Stimulated activated CD4-positive, alpha-beta T cell treated with anti-CD3 and anti-CD28 coated beads, Interleukin-15, amount 100 ng/mL, for 24 hours (primary cell): ENCODE measurements around the gene RASGEF1C.
"Not testable (repeated sequence)": the region's sequence is repeated elsewhere in the genome, so short reads cannot be mapped to it uniquely, and the experiment has no call there.

ENCODE experiments used
- DNase-seq: peaks from one replicate; pipeline ENCODE4 v3.0.0-alpha.2; 2020

Gene RASGEF1C

GRCh38 chr5:180098991-180099732 lies 109.8 kb downstream of the RASGEF1C start:
- no peak for DNase-seq

DNA sequence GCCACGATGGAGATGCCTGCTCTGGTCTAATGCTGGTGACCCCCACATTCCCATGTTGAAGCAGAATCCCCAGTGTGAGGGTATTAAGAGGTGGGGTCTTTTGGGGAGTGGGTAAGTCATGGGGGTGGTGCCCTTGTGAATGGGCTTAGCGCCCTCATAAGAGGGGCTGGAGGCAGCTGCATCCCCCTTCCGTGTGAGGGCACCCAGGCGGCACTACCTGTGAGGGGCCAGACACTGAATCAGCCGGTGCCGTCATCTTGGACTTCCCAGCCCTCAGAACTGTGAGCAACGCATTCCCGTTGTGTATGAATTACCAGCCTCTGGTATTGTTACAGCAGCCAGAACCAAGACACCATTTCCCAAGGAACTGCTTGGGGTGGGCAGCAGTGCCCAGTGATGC lies 110.5 kb downstream of the RASGEF1C start:
- DNase-seq = no peak

GRCh38 chr5:180097926-180098325 lies 111.1 kb downstream of the RASGEF1C start:
- DNase-seq = no peak

DNA sequence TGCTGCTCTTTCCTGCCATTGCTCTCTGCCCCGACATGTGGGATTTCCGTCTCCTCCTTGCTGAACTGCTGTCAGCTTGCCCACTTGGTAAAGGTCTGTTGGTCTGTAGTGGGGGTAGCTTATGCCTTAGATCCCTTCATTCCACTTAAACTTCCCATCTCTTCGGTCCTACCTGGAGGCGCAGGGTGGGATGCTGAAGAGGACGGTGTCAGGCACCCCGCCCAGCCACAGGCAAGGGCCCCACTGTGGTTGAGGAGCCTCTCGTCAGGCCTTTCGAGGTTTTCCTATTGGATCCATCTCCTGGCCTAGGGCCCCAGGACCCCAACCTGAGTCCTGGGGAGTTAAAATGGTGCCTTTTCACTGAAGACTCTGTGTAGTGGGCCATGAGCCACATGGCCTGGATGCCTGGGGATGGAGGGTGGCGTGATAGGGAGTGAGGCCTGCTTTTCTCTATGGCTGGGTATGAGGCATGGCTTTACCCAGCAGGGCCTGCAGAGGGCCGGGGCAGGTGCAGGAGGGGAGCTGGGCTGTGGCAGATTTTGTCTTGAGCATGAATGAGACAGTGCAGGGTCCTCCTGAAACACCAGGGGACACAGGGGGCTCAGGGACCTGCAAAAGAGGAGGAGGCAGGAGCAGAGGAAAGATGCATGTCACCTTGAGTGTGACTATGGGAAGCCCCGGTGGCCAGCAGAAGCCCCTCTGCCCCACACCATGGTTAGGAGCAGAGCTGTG lies 111.7 kb downstream of the RASGEF1C start:
- DNase-seq = no peak

- no peak for DNase-seq
Observed at GRCh38 chr5:180096616-180097015, 112.4 kb downstream of the RASGEF1C start.

DNA sequence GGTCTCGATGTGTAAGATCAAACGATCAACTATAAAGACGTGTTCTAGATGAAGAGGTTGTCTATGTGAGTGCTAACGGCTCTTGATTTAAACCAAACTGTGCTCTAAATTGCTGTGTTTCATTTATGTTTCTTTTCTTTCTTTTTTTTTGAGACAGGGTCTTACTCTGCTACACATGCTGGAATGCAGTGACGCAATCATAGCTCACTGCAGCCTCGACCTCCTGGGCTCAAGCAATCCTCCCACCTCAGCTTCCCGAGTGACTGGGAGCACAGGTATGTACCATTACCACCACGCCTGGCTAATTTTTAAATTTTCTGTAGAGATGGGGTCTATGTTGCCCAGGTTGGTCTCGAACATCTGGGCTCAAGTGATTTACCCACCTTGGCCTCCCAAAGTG lies 113.5 kb downstream of the RASGEF1C start:
- DNase-seq = no peak

GRCh38 chr5:180093651-180094382 lies 115.2 kb downstream of the RASGEF1C start:
- no peak for DNase-seq

GRCh38 chr5:180093241-180093640 lies 115.8 kb downstream of the RASGEF1C start:
- no peak for DNase-seq

- DNase-seq = peak; percentile 29
Observed at GRCh38 chr5:180090769-180091546, 118.1 kb downstream of the RASGEF1C start.

GRCh38 chr5:180090098-180090768 lies 118.8 kb downstream of the RASGEF1C start:
- DNase-seq = peak; percentile 84

- not testable (repeated sequence) for DNase-seq
Observed at GRCh38 chr5:180089628-180090027, 119.4 kb downstream of the RASGEF1C start.

- no peak for DNase-seq
Observed at GRCh38 chr5:180088561-180088960, 120.5 kb downstream of the RASGEF1C start.

GRCh38 chr5:180086816-180087399 lies 122.1 kb downstream of the RASGEF1C start:
- DNase-seq = no peak

DNA sequence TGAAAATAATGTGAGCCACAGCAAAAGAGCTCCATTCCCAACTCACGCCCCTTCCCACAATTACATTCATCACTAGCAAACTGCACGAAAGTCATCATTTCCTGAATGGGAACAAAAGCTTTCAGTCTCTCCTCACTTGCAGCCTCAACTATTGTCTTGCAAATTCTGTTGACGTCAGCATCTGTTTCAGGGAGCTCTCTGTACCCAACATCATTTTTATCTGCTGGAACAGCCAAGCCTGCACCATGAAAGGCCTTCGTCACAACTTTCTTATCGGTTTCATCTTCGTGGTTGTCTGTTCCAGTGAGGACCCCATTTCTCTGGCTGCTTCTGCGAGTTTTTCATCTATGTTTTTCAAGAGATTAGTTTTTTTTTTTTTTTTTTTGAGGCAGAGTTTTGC lies 123.2 kb downstream of the RASGEF1C start:
- no peak for DNase-seq

GRCh38 chr5:180084638-180085561 lies 124.1 kb downstream of the RASGEF1C start:
- no peak for DNase-seq

- no peak for DNase-seq
Observed at GRCh38 chr5:180083529-180084060, 125.4 kb downstream of the RASGEF1C start.

GRCh38 chr5:180082633-180083420 lies 126.2 kb downstream of the RASGEF1C start:
- DNase-seq = no peak

GRCh38 chr5:180081481-180081880 lies 127.5 kb downstream of the RASGEF1C start:
- no peak for DNase-seq

GRCh38 chr5:180080486-180081280 lies 128.3 kb downstream of the RASGEF1C start:
- DNase-seq = peak; percentile 67
